Umbilical cord (tissue), 2 donors: ENCODE data around the gene INPP5D. TPM values are rescaled to one million over a fixed set of nuclear protein-coding genes. Genes with fewer than 3 reads are reported as not detected.

Source experiments
- DNase-seq: peaks from one replicate; pipeline ENCODE4 v3.0.0-alpha.2; 2015; ENCODE audit warnings: low spot score
- total RNA-seq: library from RNA; depleted of rRNA; stranded (reverse); fragments of >200 nt; gene quantifications from one replicate; pipeline ENCODE4 v1.2.3, GENCODE V29; 2014; ENCODE audit warnings: low replicate concordance; ENCODE audit not compliant: insufficient read depth

The INPP5D gene
- total RNA-seq, 1 donor from 2014 or later: 5.8 TPM

DNA sequence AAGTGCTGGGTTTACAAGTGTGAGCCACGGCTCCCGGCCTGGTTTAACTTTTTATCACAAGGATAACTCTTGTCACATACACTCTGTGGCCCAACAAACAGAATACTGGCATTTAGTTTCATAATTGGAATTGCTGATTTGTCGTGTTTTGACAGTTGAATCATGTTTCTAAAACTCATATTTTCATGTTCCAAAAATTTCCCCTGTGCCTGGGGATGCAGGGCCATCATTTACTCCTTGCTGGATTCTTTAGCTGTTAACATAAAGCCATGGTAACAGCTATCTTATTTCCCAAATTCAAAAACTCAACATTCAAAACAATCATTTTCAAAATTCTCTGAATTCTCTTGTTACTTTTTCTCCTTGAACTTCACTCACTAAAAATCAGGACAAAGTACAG is 174.9 kb downstream of the INPP5D start:
- no peak for DNase-seq

DNA sequence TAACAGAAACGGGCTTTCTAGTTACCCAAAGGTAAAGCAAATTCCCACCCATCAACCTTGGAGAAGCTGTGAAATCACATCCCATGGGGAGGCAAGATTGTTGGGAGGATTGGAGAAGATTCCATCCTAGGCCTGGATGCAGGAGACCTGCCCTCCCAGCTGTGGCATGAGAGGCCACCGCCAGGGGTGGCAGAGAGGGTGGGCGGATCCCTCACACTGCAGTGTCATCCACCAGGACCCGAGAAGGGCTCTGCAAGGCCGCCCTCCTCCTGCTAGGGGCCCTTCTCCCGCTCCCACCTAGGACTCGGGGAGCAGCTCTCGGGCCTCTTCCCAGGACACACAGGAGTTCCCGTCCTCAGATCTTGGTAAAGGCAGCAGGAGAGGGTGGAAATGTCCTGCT is 175.8 kb downstream of the INPP5D start:
- no peak for DNase-seq

DNA sequence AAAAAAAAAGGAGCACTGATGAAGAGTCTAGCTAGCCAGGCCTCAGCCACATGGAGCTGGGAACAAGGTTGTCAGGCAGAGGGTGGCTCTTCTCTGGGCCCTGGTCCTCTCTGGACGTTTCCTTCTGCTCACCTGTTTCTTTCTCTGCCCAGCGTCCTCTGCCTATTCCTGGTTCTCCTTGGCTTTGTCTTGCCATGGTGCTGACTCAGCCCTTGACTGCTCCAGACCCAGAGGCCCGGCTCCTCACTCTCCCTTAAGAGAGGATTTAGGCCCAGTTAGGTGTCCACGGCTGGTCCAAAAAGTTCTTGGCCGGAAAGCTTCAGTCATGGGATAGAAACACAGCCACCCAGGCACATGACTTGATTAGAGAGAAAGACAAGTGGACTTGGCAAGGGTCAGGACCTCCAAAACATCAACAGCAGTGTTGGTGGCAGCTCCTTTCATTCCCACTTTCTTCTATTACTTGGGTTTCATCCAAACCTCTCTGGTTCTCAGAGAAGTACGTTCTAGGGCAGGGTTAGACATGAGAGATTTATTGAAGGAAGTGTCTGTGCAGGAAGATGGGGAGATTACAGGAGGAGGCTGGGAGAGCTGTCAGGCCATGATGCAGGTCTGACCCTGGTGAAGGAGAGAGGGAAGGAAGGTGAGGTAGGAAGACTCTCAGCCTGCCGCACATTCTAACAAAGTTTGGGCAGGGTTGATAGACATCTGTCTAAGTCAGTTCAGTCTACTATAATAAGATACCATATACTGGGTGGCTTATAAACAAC is 176.9 kb downstream of the INPP5D start:
- no peak for DNase-seq

DNA sequence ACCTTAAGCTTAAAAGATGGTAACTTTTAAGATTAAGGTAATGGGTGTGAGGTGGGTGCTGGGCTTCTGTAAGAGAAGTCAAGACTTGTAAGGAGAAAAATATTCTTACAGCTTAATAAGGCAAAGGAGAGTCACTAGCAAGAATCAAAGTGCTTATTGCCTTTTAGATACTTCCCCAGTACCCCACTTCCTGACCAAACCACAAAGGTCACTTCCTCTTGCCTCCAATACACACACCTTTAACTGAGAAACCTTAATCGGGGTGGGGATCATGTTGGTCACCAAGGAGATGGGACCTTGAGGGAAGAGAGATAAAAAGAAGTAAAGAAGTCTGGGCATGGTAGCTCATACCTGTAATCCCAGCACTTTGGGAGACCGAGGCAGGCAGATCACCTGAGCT is 180.8 kb downstream of the INPP5D start:
- no peak for DNase-seq

DNA sequence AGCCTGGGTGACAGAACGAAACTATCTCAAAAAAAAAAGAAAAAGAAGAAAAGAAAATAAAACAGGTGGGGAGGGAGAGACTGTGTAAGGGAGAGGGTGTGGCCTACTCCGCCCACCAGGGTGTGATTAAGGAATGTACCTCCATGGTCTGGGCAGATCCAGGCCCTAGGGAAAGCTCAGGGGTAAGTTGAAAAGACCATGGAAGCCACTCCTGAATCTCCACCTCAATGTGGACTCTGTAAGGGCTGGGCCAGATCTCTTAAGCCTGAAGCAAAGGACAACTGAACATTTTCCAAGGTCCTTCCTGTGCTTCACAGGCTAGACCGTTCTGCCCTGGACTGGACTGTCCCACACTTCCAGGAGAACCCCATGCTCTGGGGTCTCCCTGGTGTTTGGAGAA is 181.7 kb downstream of the INPP5D start:
- DNase-seq: no peak

DNA sequence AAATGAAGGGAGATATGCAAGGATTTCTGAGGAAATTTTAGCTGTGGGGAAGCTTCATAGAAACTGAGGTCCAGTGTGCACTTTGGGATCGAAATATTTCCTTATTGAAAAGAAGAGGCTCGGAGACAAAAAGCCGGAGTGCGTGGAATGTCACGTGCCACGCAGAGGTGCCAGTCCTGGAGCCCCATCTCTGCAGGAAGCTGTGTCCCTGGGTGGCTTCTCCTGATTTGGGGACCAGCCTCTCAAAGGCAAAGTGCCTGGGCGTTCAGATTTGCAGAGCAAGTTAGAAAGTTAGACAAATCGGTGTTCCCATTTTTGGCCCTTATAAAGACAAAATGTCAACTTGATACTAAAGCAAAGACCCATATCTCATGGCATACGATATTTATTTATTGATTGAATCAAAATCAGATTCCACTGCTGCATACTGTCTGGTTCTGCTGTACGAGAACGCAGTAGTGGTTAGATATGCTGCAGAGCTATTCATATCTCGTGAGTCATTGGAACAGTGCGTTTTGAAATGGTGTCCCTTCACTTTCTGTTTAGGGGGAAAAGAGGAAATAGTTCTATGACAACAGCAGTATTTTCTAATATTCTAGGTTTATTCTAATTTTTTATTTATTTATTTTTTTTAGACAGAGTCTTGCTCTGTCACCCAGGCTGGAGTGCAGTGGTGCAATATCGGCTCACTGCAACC is 182.2 kb downstream of the INPP5D start:
- no peak for DNase-seq

DNA sequence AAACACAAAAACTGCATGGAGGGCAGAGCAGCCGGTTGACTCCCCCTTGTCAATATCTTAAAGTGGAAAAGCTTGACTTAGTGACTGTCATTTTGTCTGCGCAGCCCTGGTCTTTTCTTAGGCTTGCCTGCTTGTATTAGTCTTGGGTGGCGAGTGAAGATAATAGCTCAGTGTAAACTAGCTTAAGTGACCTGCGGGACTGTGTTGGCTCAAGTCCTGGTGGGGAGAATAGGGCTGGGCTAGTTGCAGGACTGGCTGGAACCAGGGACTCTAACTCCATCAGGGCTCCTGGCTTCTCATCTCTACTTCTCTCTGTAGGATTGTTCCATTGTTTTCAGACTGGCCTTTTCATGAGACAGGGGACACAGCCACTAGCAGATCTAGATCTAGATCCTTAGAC is 183.2 kb downstream of the INPP5D start:
- DNase-seq: no peak

DNA sequence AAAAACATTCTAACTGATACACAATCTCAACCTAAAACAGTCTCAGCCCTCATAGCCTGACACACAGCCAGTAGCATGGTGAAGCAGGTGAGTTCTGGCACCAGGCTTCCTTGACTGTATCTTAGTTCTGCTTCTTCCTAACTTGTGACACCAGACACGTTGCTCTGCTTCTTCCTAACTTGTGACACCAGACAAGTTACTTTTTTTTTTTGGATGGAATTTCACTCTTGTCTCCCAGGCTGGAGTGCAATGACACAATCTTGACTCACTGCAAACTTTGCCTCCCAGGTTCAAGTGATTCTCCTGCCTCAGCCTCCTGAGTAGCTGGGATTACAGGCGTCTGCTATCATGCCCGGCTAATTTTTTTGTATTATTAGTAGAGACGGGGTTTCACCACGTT is 184.7 kb downstream of the INPP5D start:
- no peak for DNase-seq

DNA sequence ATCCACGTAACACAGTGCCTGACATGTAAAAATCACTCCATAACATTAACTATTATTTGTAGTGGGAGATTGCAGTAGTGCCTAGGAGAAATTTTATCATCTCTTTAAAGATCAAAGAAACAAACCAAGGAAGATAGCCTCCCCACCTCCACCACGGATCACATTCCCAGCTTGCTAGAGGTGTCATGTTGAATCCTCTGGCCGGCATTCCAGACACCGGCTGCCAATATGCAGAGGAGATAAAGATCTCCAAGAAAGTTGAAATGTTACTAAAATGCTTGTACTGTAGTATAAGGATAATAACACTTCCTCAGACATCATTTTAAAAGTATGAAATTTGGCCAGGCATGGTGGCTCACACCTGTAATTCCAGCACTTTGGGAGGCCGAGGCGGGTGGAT is 185.3 kb downstream of the INPP5D start:
- no peak for DNase-seq

DNA sequence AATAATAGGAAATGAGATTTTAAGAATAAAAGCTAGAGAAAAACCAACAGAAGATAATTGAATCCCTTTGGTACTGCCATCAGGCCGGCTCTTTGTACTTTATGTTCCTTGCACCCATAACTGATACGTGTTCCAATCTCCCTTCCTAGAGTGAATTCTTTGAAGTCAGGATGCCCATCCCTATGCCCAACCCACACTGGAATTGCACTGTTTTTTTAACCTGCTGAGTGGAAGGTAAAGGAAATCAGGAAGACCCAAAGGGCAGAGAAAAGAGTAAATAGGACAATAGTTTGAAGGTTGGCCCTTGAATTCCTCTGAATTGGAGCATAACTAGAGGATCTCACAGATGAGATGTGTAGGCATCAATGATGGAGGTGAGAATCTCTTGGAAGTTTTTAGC is 187.0 kb downstream of the INPP5D start:
- no peak for DNase-seq

DNA sequence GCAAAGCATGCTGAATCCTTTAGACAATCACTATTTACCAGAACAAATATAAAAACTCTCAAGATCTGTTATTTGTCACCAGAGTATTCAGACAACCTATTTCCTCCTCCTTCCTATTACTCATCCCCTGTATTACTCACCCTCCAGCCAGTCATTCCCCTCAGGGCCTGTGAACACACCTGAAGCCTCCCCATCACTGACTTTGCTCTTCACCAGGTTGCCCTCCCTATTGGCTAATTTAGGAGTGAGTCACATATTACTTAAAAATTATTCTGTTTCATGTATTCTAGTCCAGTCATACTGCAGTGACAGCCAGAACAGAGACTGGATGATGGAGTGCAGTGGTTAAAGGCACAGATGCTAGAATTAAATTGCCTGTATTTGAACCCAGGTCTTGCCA is 187.6 kb downstream of the INPP5D start:
- DNase-seq: peak; percentile 71

DNA sequence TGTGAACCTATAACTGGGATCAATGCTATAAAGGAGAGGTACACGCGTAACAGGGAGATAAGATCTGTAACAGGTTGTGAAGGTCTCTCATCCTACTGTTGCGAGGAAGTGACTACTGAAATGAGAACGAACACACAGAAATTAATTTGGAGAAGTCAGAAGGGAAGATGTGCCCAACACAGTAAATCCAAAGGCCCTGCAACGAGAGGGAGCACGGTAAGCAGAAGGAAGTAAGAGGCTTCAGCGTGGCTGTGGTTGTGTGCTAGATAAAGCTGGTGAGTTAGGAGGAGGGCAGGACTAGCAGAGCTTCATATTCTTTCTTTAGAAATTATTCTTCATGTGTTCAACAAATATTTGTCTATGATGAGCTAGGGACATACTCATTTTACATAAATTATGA is 188.9 kb downstream of the INPP5D start:
- DNase-seq: no peak

DNA sequence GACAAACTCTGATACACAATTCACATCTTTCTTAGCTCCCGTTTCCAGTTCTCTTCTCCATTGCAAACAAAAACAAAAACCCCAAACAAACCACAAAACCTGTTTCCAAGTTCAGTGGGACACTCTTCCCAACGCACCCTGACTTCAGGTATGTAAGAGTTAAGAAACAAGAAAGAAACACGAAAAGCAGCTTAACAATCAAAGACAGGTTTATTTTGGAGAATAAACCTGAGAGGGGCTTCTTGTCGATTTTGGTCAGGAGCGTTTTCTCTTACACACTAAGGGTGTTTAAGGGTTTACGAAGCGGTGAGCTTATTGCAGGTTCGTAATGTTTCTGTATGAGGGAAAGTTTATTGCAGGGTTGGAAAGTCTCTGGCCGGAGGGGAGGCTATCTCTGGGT is 190.4 kb downstream of the INPP5D start:
- DNase-seq: no peak

DNA sequence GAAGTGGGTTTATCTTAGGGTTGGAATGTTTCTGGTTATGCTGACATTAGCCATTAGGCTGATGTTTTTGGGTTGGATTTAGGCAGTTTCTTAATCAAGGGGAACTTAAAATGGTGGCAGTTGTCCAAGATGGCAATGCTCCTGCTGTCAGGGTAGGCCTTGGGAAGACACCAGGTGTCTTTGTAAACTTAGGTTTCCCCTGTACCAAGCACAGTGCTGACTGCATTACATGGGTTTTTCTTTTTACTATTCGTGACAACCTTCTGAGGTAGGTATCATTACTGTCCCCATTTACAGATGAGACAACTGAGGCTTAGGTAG is 190.8 kb downstream of the INPP5D start:
- DNase-seq: no peak

DNA sequence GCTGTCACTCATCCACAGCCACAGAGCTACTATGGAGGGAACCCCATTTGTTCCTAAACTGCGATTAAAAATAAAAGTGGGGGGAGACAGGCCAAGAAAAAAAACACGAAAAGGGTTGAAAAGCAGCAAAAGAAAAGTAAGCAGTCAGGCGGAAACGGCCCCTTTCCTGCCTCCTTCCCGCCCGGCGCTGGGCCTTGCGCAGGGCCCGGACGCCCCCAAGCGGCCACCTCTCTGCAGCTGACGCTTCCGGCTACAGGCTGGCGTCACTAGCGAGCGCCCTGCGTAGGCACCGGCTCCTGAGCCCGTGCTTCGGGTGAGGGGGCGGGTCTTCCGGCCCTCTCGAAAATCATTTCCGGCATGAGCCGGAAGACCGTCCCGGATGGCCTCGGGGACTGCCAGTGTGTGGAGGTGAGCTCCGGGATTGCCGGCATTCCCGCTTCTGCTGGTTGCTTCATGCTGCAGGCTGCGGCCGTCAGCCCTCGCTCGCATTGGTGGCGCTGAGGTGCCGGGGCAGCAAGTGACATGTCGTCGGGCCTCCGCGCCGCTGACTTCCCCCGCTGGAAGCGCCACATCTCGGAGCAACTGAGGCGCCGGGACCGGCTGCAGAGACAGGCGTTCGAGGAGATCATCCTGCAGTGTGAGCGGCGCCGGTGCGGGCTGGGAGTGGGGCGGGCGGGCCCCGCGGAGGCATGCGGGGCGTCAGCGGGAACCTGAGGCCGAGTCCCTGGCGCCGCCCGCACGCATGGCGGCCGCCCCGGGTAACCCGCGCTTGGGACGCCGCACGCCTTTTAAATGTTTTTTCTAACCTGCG is 191.4 kb downstream of the INPP5D start, which contains the start of gene ATG16L1:
TSS of gene ATG16L1 (plus strand) at position 368 of the 811 bp plus-strand sequence. CDS start at position 523, 155 bp downstream.
- DNase-seq: peak; percentile 98

DNA sequence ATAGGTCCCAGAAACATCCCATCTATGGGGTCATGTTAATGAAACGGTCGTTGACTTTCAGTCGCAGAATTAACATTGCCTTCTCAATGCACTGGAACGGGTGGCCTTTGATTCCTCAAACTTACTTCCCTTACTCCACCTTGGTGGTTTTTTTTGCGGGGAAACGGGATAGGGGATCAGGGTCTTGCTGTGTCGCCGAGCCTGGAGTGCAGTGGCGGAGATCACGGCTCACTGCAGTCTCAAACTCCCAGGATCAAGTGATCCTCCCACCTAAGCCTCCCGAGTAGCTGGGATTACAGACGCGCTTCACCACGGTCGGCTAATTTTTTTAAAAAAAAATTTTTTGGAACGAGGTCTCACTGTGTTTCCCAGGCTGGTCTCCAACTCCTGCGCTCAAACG is 192.1 kb downstream of the INPP5D start:
- DNase-seq: no peak

DNA sequence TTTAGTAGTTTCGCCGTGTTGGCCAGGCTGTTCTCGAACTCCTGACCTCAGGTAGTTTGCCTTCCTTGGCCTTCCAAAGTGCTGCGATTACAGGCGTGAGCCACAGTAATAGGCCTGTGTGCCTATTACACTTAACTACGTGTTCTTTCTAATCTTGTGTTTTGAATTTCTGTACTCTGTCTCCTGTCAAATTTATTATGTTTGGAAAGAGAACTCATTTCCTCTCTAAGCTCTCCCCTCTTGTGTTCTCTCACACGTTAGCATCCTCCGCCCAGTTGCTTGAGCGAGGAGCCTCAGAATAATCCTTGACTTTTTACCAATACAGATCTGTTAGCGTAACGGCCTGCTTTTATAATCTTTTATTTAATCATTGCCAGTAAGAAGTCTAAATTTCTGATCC is 195.0 kb downstream of the INPP5D start:
- DNase-seq: no peak

DNA sequence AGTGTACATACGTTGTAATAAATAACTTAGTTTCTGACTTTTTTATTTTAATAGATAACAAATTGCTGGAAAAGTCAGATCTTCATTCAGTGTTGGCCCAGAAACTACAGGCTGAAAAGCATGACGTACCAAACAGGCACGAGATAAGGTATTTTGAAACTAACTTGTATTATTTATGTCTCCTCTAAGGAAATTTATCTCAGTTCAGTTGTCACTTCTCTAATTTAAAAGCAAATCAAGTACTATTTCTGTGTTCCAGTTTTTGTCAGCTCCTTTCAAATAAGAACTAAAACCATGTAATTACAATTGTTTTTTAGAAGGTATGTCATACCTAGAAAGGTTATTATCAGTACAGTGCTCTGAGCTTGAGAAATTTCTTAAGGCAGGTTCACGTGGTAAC is 195.9 kb downstream of the INPP5D start:
- DNase-seq: no peak
